GM23338 (cell line): ENCODE data around the gene AADAT. TPM values are rescaled to one million over a fixed set of nuclear protein-coding genes. Genes with fewer than 3 reads are reported as not detected.

Experiments used
- ATAC-seq: fragments of 200-7000 bp; cut with Tn5 transposase; 3 replicates; pipeline ENCODE4 v1.9.1; 2020
- DNase-seq: peaks from one replicate; pipeline ENCODE4 v3.0.0-alpha.2; 2015; ENCODE audit warnings: low spot score
- H2AFZ ChIP-seq: fragments of 200-600 bp; sonication (generic); 2 replicates; pipeline ENCODE4 v1.8.0; 2016; ENCODE audit warnings: antibody characterized with exemption, mild to moderate bottlenecking, moderate library complexity
- H3F3A ChIP-seq: fragments of 200-600 bp; sonication (generic); replicated peaks from 2 replicates; pipeline ENCODE4 v1.8.0; 2017; ENCODE audit warnings: antibody characterized with exemption, mixed run types, low read depth
- H3K27ac ChIP-seq: fragments of 200-600 bp; sonication (generic); 2 replicates; pipeline ENCODE4 v1.6.1; 2016; ENCODE audit warnings: low read depth
- H3K27me3 ChIP-seq: fragments of 200-600 bp; sonication (generic); 2 replicates; pipeline ENCODE4 v1.8.0; 2016; ENCODE audit warnings: mild to moderate bottlenecking, mixed run types, moderate library complexity; ENCODE audit not compliant: insufficient read depth
- H3K36me3 ChIP-seq: fragments of 200-600 bp; sonication (generic); 2 replicates; pipeline ENCODE4 v1.8.0; 2016; ENCODE audit warnings: mild to moderate bottlenecking; ENCODE audit not compliant: insufficient read depth
- H3K4me1 ChIP-seq: fragments of 200-600 bp; sonication (generic); 2 replicates; pipeline ENCODE4 v1.8.0; 2016; ENCODE audit warnings: mild to moderate bottlenecking, moderate library complexity; ENCODE audit not compliant: insufficient read depth
- H3K4me2 ChIP-seq: fragments of 200-600 bp; sonication (generic); 2 replicates; pipeline ENCODE4 v1.7.1; 2017; ENCODE audit warnings: mixed run types
- H3K4me3 ChIP-seq: fragments of 200-600 bp; sonication (generic); 2 replicates; pipeline ENCODE4 v1.6.1; 2016; ENCODE audit warnings: mixed run types
- H3K79me2 ChIP-seq: fragments of 200-600 bp; sonication (generic); replicated peaks from 2 replicates; pipeline ENCODE4 v1.8.0; 2017; ENCODE audit warnings: mild to moderate bottlenecking; ENCODE audit not compliant: insufficient read depth
- H3K9me2 ChIP-seq: fragments of 200-600 bp; sonication (generic); 2 replicates; pipeline ENCODE4 v1.8.0; 2017; ENCODE audit not compliant: insufficient read depth
- H4K20me1 ChIP-seq: fragments of 200-600 bp; sonication (generic); replicated peaks from 2 replicates; pipeline ENCODE4 v1.8.0; 2017; ENCODE audit warnings: mild to moderate bottlenecking; ENCODE audit not compliant: insufficient read depth
- H3K27ac Mint-ChIP-seq: 2 replicates; pipeline ENCODE4 v1.8.0; 2020; ENCODE audit warnings: inconsistent platforms, mild to moderate bottlenecking, moderate library complexity, mixed read lengths
- H3K27me3 Mint-ChIP-seq: 3 replicates; pipeline ENCODE4 v1.8.0; 2022; ENCODE audit warnings: low read depth, mild to moderate bottlenecking, moderate library complexity, mixed read lengths, inconsistent platforms; ENCODE audit not compliant: insufficient read depth, poor library complexity
- H3K36me3 Mint-ChIP-seq: 3 replicates; pipeline ENCODE4 v1.8.0; 2021; ENCODE audit warnings: low read depth, mild to moderate bottlenecking, inconsistent platforms, moderate library complexity, mixed read lengths
- H3K4me1 Mint-ChIP-seq: 3 replicates; pipeline ENCODE4 v1.8.0; 2020; ENCODE audit warnings: mild to moderate bottlenecking, inconsistent platforms, mixed read lengths
- H3K4me3 Mint-ChIP-seq: 3 replicates; pipeline ENCODE4 v1.8.0; 2021; ENCODE audit warnings: moderate library complexity, mild to moderate bottlenecking, inconsistent platforms, mixed read lengths
- H3K9me3 Mint-ChIP-seq: 3 replicates; pipeline ENCODE4 v1.8.0; 2020; ENCODE audit warnings: moderate library complexity, mild to moderate bottlenecking, inconsistent platforms, mixed read lengths
- CREB1 ChIP-seq: fragments of 250-450 bp; sonication (Bioruptor Pico); IDR thresholded peaks from 2 replicates; pipeline ENCODE4 v1.5.0; 2020; ENCODE audit warnings: low read depth, mild to moderate bottlenecking, moderate library complexity
- ETS1 ChIP-seq: IDR thresholded peaks from 2 replicates; pipeline ENCODE4 v1.6.1; 2016; ENCODE audit warnings: antibody characterized with exemption
- EZH2 ChIP-seq: fragments of 200-600 bp; sonication (generic); IDR thresholded peaks from one replicate; pipeline ENCODE4 v1.8.0; 2017; ENCODE audit warnings: antibody characterized with exemption, mild to moderate bottlenecking, low read depth; ENCODE audit not compliant: unreplicated experiment
- EZH2phosphoT487 ChIP-seq: fragments of 200-600 bp; sonication (generic); IDR thresholded peaks from one replicate; pipeline ENCODE4 v1.8.1; 2018; ENCODE audit warnings: antibody characterized with exemption; ENCODE audit not compliant: unreplicated experiment
- JUNB ChIP-seq: IDR thresholded peaks from one replicate; pipeline ENCODE4 v1.6.1; 2016; ENCODE audit warnings: antibody characterized with exemption; ENCODE audit not compliant: unreplicated experiment
- NANOG ChIP-seq: IDR thresholded peaks from 2 replicates; pipeline ENCODE4 v1.6.1; 2016; ENCODE audit warnings: antibody characterized with exemption, borderline replicate concordance
- POLR2AphosphoS5 ChIP-seq: IDR thresholded peaks from 2 replicates; pipeline ENCODE4 v1.6.1; 2016; ENCODE audit warnings: antibody characterized with exemption, low read depth
- REST ChIP-seq: IDR thresholded peaks from one replicate; pipeline ENCODE4 v1.6.1; 2018; ENCODE audit warnings: antibody characterized with exemption; ENCODE audit not compliant: unreplicated experiment
- STAT1 ChIP-seq: IDR thresholded peaks from one replicate; pipeline ENCODE4 v1.6.1; 2016; ENCODE audit warnings: antibody characterized with exemption; ENCODE audit not compliant: unreplicated experiment
- ZNF114 ChIP-seq: fragments of 250-450 bp; sonication (Bioruptor Pico); IDR thresholded peaks from 2 replicates; pipeline ENCODE4 v1.5.0; 2020; ENCODE audit warnings: mild to moderate bottlenecking, moderate library complexity
- ZNF331 ChIP-seq: fragments of 250-450 bp; sonication (Bioruptor Pico); IDR thresholded peaks from 2 replicates; pipeline ENCODE4 v1.5.0; 2020; ENCODE audit warnings: low read depth, mild to moderate bottlenecking, moderate library complexity
- polyA plus RNA-seq: library from polyadenylated mRNA; unstranded; fragments of >200 nt; fragmentation: Nextera tagmentation; extraction: Ambion mirVana; gene quantifications from 2 replicates; pipeline ENCODE4 v1.2.1, GENCODE V29; 2016
- total RNA-seq: library from RNA; depleted of rRNA; stranded (reverse); fragments of >200 nt; shearing (Covaris generic); gene quantifications from 2 replicates; pipeline ENCODE4 v1.2.3, GENCODE V29; 2014
- TF ChIP-seq, protein P1 (sequence below), 2 experiments: fragments of 200-600 bp in 1 of 2; sonication (generic) in 1 of 2; conservative IDR thresholded peaks; 2 replicates each; pipeline versions ENCODE4 v1.5.1 to v1.6.1; 2016 to 2017; ENCODE audit warnings: antibody characterized with exemption in 2 of 2, low read depth in 2 of 2, mild to moderate bottlenecking in 2 of 2, moderate library complexity in 1 of 2
- TF ChIP-seq, protein P2 (sequence below): fragments of 250-450 bp; sonication (Bioruptor Pico); IDR thresholded peaks from 2 replicates; pipeline ENCODE4 v1.5.0; 2020; ENCODE audit warnings: mild to moderate bottlenecking, moderate library complexity

AADAT gene
- total and polyA plus RNA-seq, 2 experiments from 2014 or later: 6.9 to 7.0 TPM

DNA sequence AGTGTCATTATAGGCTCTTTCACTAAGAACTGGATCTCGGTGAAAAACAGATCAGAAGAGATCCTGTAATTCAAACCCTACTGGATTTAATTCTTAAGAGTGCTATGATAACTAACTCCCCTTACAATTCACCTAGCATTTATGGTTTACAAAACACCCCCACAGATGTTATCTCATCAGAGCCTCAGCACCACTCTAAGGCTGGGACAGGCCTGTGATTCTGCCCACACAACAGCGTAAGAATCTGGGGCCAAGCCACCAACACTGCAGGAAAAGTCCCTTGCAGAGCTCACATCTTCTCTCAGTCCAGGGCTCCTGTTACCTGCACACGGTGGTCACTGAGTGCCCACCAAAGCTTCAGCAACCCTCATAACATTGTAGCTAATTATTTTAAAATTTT lies 72.5 kb downstream of the AADAT start:
- Histone ChIP-seq H3F3A (no peaks in the 10 kb centered on the region), H3K36me3 (no peaks in the 10 kb centered on the region), H3K27ac (no peak overlapping the region), H3K4me2 (no peak overlapping the region), H4K20me1 (no peaks in the 10 kb centered on the region), H2AFZ (no peak overlapping the region), H3K9me2 (peaks cover 5% of the 10 kb centered on the region; the same call in 1 of the 2 replicates), H3K27me3 (no peaks in the 10 kb centered on the region), H3K79me2 (no peaks in the 10 kb centered on the region; the same call in none of the 2 replicates), H3K4me1 (peaks cover 14% of the 10 kb centered on the region; the same call in 1 of the 2 replicates), H3K4me3 (no peak overlapping the region)
- no peak overlapping the region for H3K4me3 Mint-ChIP-seq
- H3K36me3 Mint-ChIP-seq: no peaks in the 10 kb centered on the region
- TF ChIP-seq EZH2 (no peak), ZNF114 (CRISPR knock-in tag) (no peak), EZH2phosphoT487 (no peak), ETS1 (no peak), ZNF331 (no peak), JUNB (no peak), NANOG (no peak), POLR2AphosphoS5 (no peak), CREB1 (CRISPR knock-in tag) (no peak), STAT1 (no peak), REST (no peak)
- TF ChIP-seq, protein P1, sequence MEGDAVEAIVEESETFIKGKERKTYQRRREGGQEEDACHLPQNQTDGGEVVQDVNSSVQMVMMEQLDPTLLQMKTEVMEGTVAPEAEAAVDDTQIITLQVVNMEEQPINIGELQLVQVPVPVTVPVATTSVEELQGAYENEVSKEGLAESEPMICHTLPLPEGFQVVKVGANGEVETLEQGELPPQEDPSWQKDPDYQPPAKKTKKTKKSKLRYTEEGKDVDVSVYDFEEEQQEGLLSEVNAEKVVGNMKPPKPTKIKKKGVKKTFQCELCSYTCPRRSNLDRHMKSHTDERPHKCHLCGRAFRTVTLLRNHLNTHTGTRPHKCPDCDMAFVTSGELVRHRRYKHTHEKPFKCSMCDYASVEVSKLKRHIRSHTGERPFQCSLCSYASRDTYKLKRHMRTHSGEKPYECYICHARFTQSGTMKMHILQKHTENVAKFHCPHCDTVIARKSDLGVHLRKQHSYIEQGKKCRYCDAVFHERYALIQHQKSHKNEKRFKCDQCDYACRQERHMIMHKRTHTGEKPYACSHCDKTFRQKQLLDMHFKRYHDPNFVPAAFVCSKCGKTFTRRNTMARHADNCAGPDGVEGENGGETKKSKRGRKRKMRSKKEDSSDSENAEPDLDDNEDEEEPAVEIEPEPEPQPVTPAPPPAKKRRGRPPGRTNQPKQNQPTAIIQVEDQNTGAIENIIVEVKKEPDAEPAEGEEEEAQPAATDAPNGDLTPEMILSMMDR (conservative IDR thresholded peaks at IDR 0.05; ENCODE audit: low read depth in 2 of 2): no peak
- TF ChIP-seq, protein P2, sequence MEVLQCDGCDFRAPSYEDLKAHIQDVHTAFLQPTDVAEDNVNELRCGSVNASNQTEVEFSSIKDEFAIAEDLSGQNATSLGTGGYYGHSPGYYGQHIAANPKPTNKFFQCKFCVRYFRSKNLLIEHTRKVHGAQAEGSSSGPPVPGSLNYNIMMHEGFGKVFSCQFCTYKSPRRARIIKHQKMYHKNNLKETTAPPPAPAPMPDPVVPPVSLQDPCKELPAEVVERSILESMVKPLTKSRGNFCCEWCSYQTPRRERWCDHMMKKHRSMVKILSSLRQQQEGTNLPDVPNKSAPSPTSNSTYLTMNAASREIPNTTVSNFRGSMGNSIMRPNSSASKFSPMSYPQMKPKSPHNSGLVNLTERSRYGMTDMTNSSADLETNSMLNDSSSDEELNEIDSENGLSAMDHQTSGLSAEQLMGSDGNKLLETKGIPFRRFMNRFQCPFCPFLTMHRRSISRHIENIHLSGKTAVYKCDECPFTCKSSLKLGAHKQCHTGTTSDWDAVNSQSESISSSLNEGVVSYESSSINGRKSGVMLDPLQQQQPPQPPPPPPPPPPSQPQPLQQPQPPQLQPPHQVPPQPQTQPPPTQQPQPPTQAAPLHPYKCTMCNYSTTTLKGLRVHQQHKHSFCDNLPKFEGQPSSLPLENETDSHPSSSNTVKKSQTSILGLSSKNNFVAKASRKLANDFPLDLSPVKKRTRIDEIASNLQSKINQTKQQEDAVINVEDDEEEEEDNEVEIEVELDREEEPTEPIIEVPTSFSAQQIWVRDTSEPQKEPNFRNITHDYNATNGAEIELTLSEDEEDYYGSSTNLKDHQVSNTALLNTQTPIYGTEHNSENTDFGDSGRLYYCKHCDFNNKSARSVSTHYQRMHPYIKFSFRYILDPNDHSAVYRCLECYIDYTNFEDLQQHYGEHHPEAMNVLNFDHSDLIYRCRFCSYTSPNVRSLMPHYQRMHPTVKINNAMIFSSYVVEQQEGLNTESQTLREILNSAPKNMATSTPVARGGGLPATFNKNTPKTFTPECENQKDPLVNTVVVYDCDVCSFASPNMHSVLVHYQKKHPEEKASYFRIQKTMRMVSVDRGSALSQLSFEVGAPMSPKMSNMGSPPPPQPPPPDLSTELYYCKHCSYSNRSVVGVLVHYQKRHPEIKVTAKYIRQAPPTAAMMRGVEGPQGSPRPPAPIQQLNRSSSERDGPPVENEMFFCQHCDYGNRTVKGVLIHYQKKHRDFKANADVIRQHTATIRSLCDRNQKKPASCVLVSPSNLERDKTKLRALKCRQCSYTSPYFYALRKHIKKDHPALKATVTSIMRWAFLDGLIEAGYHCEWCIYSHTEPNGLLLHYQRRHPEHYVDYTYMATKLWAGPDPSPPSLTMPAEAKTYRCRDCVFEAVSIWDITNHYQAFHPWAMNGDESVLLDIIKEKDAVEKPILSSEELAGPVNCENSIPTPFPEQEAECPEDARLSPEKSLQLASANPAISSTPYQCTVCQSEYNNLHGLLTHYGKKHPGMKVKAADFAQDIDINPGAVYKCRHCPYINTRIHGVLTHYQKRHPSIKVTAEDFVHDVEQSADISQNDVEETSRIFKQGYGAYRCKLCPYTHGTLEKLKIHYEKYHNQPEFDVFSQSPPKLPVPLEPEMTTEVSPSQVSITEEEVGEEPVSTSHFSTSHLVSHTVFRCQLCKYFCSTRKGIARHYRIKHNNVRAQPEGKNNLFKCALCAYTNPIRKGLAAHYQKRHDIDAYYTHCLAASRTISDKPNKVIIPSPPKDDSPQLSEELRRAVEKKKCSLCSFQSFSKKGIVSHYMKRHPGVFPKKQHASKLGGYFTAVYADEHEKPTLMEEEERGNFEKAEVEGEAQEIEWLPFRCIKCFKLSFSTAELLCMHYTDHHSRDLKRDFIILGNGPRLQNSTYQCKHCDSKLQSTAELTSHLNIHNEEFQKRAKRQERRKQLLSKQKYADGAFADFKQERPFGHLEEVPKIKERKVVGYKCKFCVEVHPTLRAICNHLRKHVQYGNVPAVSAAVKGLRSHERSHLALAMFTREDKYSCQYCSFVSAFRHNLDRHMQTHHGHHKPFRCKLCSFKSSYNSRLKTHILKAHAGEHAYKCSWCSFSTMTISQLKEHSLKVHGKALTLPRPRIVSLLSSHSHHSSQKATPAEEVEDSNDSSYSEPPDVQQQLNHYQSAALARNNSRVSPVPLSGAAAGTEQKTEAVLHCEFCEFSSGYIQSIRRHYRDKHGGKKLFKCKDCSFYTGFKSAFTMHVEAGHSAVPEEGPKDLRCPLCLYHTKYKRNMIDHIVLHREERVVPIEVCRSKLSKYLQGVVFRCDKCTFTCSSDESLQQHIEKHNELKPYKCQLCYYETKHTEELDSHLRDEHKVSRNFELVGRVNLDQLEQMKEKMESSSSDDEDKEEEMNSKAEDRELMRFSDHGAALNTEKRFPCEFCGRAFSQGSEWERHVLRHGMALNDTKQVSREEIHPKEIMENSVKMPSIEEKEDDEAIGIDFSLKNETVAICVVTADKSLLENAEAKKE (CRISPR knock-in tag): no peak
- H3K4me1 Mint-ChIP-seq: peaks cover 28% of the 10 kb centered on the region
- ATAC-seq: no peak
- H3K9me3 Mint-ChIP-seq: no peaks in the 10 kb centered on the region
- no peak overlapping the region for H3K27ac Mint-ChIP-seq
- peaks cover 2% of the 10 kb centered on the region for H3K27me3 Mint-ChIP-seq
- no peak for DNase-seq
